Measurements from ENCODE around the gene PTGDS.

Gene PTGDS

DNA sequence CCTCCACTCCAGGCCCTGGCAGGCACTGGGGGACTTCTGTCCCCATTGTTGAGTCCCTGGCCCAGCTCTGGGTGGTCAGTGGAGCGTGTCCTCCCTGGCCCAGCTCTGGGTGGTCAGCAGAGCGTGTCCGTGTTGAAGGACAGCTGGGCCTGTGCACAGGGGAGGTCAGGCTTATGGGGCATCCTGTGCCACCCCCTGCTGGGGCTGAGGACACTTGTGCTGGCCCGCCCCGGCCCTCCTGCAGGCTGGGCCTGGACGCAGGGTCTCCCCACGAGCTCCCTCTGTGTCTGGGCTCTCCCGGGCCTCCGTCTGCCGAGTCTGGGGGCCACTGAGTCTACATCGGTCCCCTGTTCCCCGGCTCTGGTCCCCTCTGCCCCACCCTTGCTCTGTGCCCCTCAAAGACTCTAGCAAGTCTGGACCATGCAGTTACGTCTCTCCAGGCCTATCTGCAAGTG, 30.5 kb downstream of the PTGDS start:
- no peaks in the 10 kb centered on the region for H3K27me3 ChIP-seq
- peaks cover 6 to 16% (median 12%) of the 10 kb centered on the region in 11 experiments; a peak in 19 of 22 replicates for H3K9me3 ChIP-seq (replicated peaks in 1 of 11)
- H3K9ac ChIP-seq = peak overlapping the region in 3 of 11 experiments; percentile 4 to 9 (median 7); a peak in 2 of 22 replicates
- H3K36me3 ChIP-seq = peaks cover 0 to 35% (median 23%) of the 10 kb centered on the region in 11 experiments; a peak in 17 of 22 replicates
- H3K27ac ChIP-seq = 0 out of 22 replicates have a peak overlapping the region, but pooled peaks of 2 of the 11 experiments have one; percentile 18 to 23
- H3K4me1 ChIP-seq = peaks cover 4 to 36% (median 28%) of the 10 kb centered on the region in 10 experiments; a peak in 19 of 20 replicates
- peak overlapping the region in 8 of 11 experiments; percentile 13 to 60 (median 39); a peak in 11 of 22 replicates for H3K4me2 ChIP-seq
- H3K4me3 ChIP-seq = no peak overlapping the region
- no peak for TF ChIP-seq Cebpa-rat (IDR thresholded peaks at IDR 0.05)
- H4K20me1 ChIP-seq = peaks cover 0 to 16% (median 0%) of the 10 kb centered on the region in 11 experiments; a peak in 1 of 22 replicates

DNA sequence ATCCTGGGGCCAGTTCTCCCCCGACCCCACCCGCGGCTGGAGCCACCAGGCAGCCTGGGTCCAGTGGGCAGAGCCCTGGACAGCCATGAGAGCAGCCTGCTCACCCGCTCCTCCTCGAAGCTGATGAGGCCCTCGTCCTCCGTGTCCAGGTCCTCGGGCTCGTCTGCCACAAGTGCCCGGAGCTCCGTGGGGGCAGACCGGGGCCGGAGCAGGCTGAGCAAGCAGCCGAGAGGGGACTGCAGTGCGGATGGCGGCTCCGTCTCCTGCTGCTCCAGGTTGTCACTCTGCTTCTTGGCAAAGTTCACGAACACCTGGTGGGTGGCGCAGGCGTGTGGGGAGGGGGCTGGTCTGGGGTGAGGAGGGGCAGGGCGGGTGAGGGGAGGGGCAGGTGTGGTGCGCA, 31.0 kb downstream of the PTGDS start:
- H3K9ac ChIP-seq = peak overlapping the region in 1 of 11 experiments; percentile 4; a peak in 1 of 22 replicates
- H3K36me3 ChIP-seq = peaks cover under 1 to 40% (median 23%) of the 10 kb centered on the region in 11 experiments; a peak in 17 of 22 replicates
- H3K4me2 ChIP-seq = 0 out of 22 replicates have a peak overlapping the region, but pooled peaks of 3 of the 11 experiments have one; percentile 32 to 48 (median 46)
- no peak overlapping the region for H3K4me3 ChIP-seq
- H4K20me1 ChIP-seq = peaks cover 0 to 16% (median 0%) of the 10 kb centered on the region in 11 experiments; a peak in 1 of 22 replicates
- peaks cover 4 to 32% (median 28%) of the 10 kb centered on the region in 10 experiments; a peak in 19 of 20 replicates for H3K4me1 ChIP-seq
- no peak for TF ChIP-seq Cebpa-rat (IDR thresholded peaks at IDR 0.05)
- H3K27me3 ChIP-seq = no peaks in the 10 kb centered on the region
- peaks cover 6 to 16% (median 12%) of the 10 kb centered on the region in 11 experiments; a peak in 19 of 22 replicates for H3K9me3 ChIP-seq (replicated peaks in 1 of 11)
- no peak overlapping the region for H3K27ac ChIP-seq

DNA sequence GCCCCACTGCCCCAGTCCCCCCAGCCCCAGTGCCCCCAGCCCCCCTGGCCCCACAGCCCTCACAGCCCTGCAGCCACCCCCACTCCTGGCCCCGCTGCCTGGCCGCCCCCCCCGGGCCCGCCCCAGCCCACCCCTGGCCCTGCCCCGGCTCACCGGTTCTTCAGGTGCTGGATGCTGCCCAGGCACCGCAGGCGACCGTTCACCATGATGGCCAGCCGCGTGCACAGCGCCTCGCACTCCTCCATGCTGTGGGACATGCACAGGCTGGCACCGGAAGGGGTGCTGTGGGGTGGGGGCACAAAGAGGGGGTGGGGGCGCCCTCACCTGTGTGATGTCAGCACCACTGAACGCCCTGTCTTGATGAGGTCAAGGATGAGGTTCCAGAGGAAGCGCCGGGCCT, 31.9 kb downstream of the PTGDS start:
- H3K4me2 ChIP-seq = no peak overlapping the region
- H3K9me3 ChIP-seq (replicated peaks in 1 of 11) = peaks cover 6 to 16% (median 12%) of the 10 kb centered on the region in 11 experiments; a peak in 19 of 22 replicates
- H3K4me3 ChIP-seq = no peak overlapping the region
- H3K4me1 ChIP-seq = peaks cover 4 to 32% (median 28%) of the 10 kb centered on the region in 10 experiments; a peak in 19 of 20 replicates
- H3K27ac ChIP-seq = no peak overlapping the region
- H3K27me3 ChIP-seq = no peaks in the 10 kb centered on the region
- peaks cover 0 to 23% (median 0%) of the 10 kb centered on the region in 11 experiments; a peak in 1 of 22 replicates for H4K20me1 ChIP-seq
- TF ChIP-seq Cebpa-rat (IDR thresholded peaks at IDR 0.05) = no peak
- H3K36me3 ChIP-seq = peaks cover 8 to 49% (median 31%) of the 10 kb centered on the region in 11 experiments; a peak in 20 of 22 replicates
- H3K9ac ChIP-seq = no peak overlapping the region

DNA sequence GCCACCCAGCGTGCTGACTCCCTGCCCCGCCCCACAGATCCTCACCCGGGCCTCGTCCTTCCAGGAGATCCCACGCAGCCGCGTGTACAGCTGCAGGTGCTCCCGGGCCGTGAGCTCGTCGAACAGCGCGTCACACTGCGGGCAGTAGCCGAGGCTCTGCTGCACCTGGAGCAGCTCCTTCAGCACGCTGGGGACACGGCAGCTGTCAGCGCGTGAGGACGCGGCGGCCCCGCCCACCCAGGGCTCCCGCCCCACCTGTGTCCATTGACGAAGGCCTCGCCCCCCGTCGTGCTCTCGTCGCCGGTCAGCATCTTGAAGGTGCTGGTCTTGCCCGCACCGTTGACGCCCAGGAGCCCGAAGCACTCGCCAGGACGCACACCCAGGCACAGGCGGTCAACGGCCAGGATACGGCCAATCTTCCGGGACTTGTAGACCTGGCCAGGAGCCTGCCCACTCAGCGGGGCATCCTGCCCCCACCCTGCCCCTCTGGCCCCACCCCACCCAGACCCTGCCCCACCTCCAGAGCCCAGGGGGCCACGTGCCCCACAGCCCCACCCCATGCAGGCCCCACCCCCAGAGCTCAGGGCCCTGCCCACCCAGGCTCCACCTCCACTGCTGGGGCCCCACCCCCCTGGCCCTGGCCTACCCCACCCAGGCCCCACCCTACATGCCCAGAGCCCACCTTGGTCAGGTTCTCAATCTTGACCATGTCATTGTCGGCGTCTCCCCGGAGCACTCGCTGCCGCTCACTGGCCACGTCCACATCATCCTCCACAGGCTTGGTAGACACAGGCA, 32.8 kb downstream of the PTGDS start:
- Histone ChIP-seq H3K36me3 (peaks cover 17 to 58% (median 40%) of the 10 kb centered on the region in 11 experiments; a peak in 20 of 22 replicates), H3K9me3 (replicated peaks in 1 of 11) (peaks cover 3 to 8% (median 6%) of the 10 kb centered on the region in 11 experiments; a peak in 17 of 22 replicates), H3K27me3 (no peaks in the 10 kb centered on the region), H3K27ac (no peak overlapping the region), H4K20me1 (peaks cover 0 to 32% (median 0%) of the 10 kb centered on the region in 11 experiments; a peak in 1 of 22 replicates), H3K4me2 (no peak overlapping the region), H3K4me1 (peaks cover 4 to 31% (median 28%) of the 10 kb centered on the region in 10 experiments; a peak in 19 of 20 replicates), H3K9ac (no peak overlapping the region), H3K4me3 (no peak overlapping the region)
- no peak for TF ChIP-seq Cebpa-rat (IDR thresholded peaks at IDR 0.05)

DNA sequence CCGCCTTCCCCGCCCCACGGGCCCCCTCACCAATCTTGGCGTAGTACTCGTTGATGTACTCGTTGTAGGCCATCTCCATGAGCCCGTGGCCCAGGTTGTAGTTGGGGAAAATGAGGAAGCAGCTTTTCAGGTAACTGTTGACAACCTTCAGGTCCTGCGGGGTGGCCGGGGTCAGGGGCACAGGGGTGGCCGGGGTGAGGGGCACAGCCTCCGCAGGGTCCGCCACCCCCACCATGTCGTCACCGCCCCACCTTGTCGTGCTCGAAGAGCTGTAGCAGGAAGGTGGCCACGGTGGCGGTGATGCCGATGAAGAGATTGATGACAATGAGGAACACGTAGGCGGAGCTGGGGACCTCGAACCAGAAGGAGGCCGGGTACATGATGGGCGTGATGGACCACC, 33.9 kb downstream of the PTGDS start:
- no peak overlapping the region for H3K9ac ChIP-seq
- H3K36me3 ChIP-seq = peaks cover 25 to 68% (median 49%) of the 10 kb centered on the region in 11 experiments; a peak in 21 of 22 replicates
- TF ChIP-seq Cebpa-rat (IDR thresholded peaks at IDR 0.05) = no peak
- no peaks in the 10 kb centered on the region for H3K9me3 ChIP-seq (replicated peaks in 1 of 11)
- H3K27me3 ChIP-seq = no peaks in the 10 kb centered on the region
- no peak overlapping the region for H3K4me3 ChIP-seq
- no peak overlapping the region for H3K4me2 ChIP-seq
- peaks cover 4 to 23% (median 19%) of the 10 kb centered on the region in 10 experiments; a peak in 19 of 20 replicates for H3K4me1 ChIP-seq
- H4K20me1 ChIP-seq = peaks cover 0 to 38% (median 0%) of the 10 kb centered on the region in 11 experiments; a peak in 1 of 22 replicates
- no peak overlapping the region for H3K27ac ChIP-seq

DNA sequence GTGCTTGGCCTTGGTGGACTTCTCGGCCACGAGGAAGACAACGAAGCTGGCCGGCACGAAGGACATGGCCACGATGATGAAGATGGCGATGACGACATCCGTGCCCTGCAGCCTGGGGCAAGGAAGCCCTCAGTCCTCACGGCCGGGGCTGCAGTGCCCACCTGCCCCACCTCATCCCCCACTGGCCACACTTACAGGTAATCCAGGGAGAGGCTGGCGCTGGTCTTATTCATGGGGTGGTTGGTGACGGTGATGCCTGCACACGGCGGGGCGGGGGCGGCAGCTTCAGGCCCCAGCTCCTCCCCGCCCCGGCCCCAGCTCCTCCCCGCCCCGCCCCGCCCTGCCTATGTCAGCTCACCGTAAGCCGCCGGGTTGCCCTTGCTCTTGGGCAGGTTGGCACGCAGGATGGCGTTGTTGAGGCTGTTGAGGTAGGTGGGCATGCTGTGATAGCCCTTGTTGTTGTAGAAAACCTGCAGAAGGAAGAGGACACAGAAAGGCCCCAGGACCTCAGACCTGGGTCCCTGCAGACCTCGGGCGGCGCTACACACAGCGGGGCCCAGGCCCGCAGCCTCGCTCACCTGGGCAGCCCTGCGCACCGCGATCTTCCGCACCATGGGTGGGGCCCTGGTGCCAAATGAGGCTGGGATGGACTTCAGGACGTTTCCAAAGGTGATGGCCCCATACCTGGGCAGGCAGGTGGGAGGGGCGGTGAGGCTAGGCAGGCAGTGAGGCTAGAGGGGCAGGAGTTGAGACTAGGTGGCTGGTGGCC, 34.8 kb downstream of the PTGDS start:
- H3K27me3 ChIP-seq = no peaks in the 10 kb centered on the region
- H3K27ac ChIP-seq = no peak overlapping the region
- H3K9ac ChIP-seq = no peak overlapping the region
- H3K4me1 ChIP-seq = peaks cover 0 to 13% (median 10%) of the 10 kb centered on the region in 10 experiments; a peak in 13 of 20 replicates
- H3K4me3 ChIP-seq = no peak overlapping the region
- H3K4me2 ChIP-seq = no peak overlapping the region
- no peak for TF ChIP-seq Cebpa-rat (IDR thresholded peaks at IDR 0.05)
- no peaks in the 10 kb centered on the region for H3K9me3 ChIP-seq (replicated peaks in 1 of 11)
- H3K36me3 ChIP-seq = peaks cover 34 to 77% (median 58%) of the 10 kb centered on the region in 11 experiments; a peak in 21 of 22 replicates
- peaks cover 0 to 45% (median 0%) of the 10 kb centered on the region in 11 experiments; a peak in 1 of 22 replicates for H4K20me1 ChIP-seq

DNA sequence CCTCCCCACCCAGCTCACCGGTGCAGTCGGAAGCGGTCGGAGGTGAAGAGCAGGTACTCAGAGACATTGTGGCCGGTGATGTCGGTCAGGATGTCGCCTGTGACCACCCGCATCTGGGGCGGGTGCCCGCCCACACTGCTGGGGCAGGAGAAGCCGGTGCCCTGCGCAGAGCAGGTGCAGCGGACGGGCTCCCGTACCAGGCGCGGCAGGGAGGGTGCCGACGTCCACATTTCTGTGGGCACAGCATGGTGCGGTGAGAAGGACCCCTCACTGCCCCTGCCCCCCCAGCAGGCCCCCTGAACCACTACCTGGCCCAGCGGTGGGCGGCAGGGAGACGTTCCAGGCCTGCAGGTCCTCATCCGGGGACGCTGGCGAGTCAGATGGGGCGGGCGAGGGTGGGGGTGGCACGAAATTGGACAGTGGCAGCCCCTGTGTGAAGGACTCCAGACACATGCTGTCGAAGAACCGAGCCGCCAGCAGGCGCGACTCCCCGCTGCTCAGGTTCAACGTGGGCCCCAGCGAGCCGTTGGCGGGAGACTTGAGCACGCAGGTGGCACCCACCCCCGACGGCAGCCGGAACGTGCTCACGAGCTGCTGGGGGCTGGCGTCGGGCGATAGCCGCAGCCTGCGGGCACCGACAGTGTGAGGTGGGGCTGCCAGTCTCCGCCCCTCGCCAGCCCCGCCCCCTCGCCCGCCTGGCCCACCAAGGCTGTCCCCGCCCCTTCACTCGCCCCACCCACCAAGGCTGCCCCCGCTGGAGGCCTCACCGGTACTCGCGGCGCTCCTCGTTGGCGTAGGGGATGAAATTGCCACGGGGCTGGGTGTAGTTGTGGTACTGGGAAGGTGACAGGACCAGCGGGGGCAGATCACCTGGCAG, 35.6 kb downstream of the PTGDS start:
- Histone ChIP-seq H3K27ac (no peak overlapping the region), H3K9me3 (replicated peaks in 1 of 11) (no peaks in the 10 kb centered on the region), H4K20me1 (peaks cover 0 to 46% (median 0%) of the 10 kb centered on the region in 11 experiments; a peak in 1 of 22 replicates), H3K4me2 (no peak overlapping the region), H3K27me3 (no peaks in the 10 kb centered on the region), H3K4me1 (peaks cover 0 to 5% (median 3%) of the 10 kb centered on the region in 10 experiments; a peak in 11 of 20 replicates), H3K9ac (no peak overlapping the region), H3K4me3 (no peak overlapping the region), H3K36me3 (peaks cover 43 to 78% (median 65%) of the 10 kb centered on the region in 11 experiments)
- TF ChIP-seq Cebpa-rat (IDR thresholded peaks at IDR 0.05) = no peak

DNA sequence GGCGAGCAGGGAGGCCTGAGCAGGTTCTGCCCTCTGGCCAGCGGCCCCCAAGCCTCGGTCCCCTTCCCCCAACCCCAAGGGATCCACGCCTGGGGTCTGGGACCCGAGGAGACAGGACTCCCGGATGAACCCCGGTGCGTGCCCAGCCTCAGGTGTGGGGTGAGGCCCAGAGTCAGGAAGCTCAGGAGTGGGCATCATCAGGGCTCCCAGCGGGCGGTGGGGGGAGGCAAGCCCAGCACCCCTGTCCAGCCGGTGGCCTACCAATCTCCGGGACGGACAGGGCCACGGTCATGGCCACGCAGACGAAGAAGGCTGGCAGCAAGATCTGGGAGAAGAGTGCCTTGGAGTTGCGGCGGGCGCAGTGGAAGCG, 36.3 kb downstream of the PTGDS start:
- peaks cover 0 to 42% (median 0%) of the 10 kb centered on the region in 11 experiments; a peak in 1 of 22 replicates for H4K20me1 ChIP-seq
- no peak overlapping the region for H3K27ac ChIP-seq
- no peaks in the 10 kb centered on the region for H3K4me1 ChIP-seq
- no peaks in the 10 kb centered on the region for H3K9me3 ChIP-seq (replicated peaks in 1 of 11)
- no peak for TF ChIP-seq Cebpa-rat (IDR thresholded peaks at IDR 0.05)
- H3K36me3 ChIP-seq = peaks cover 44 to 77% (median 63%) of the 10 kb centered on the region in 11 experiments
- H3K4me2 ChIP-seq = no peak overlapping the region
- no peak overlapping the region for H3K9ac ChIP-seq
- no peaks in the 10 kb centered on the region for H3K27me3 ChIP-seq
- H3K4me3 ChIP-seq = no peak overlapping the region
